PFSK-1 (cell line): ENCODE measurements around the gene SORL1.

Experiments used
- FOXP2 ChIP-seq: optimal IDR thresholded peaks from 2 replicates; pipeline ENCODE3; 2011; ENCODE audit warnings: borderline replicate concordance, control low read depth, inconsistent platforms; ENCODE audit not compliant: insufficient read depth; ENCODE audit errors: extremely low read length, extremely low read depth
- POLR2AphosphoS5 ChIP-seq: IDR thresholded peaks from 2 replicates; pipeline ENCODE4 v1.6.1; 2012; ENCODE audit warnings: low read depth, mild to moderate bottlenecking, control low read depth, low read length, moderate library complexity
- SIN3A ChIP-seq: IDR thresholded peaks from 2 replicates; pipeline ENCODE4 v1.6.1; 2012; ENCODE audit warnings: mild to moderate bottlenecking, low read length, moderate library complexity, borderline replicate concordance; ENCODE audit not compliant: insufficient read depth
- TAF1 ChIP-seq: IDR thresholded peaks from 2 replicates; pipeline ENCODE4 v1.6.1; 2012; ENCODE audit warnings: low read length, control low read depth, borderline replicate concordance; ENCODE audit not compliant: insufficient read depth
- TF ChIP-seq, protein P1 (sequence below), 2 experiments: IDR thresholded peaks; 2 replicates each; pipeline versions ENCODE4 v1.6.1 to v1.8.0; 2011 to 2012; ENCODE audit warnings: low read depth in 2 of 2, low read length in 2 of 2, control low read depth in 1 of 2, inconsistent platforms in 1 of 2, mild to moderate bottlenecking in 1 of 2, moderate library complexity in 1 of 2; ENCODE audit not compliant: insufficient read depth in 1 of 2

The SORL1 gene

DNA sequence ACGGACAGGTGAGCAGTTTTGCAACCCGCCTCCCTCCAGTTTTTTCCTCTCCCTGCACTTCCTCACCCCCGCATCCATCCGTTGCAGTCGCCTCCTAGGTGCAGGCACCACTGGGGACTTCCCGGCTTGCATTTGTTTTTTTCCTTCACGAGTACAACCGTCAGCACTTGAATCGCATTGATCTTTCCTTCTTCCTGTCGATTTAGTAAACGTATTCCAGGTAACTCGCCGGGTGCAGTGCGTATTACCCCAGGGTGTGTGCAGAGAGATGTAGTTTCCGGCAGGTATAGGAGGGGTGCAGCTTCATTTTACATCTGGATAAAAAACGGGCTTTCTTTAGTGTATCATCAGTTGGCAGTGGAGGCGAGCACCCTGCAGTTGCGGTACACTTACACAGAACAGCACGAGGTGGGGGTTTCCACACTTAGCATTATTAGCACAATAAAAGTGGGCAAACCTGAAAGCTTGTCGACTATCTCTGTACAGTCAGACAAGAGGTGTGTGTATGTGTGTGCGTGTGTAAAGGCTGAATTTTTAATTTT lies 566 bp downstream of the SORL1 start, which contains the start of gene SORL1-AS1:
Gene SORL1-AS1 (minus strand): TSS at position 359 of the 542 bp plus-strand sequence.
- TF ChIP-seq SIN3A (no peak), FOXP2 (no peak), POLR2AphosphoS5 (no peak), TAF1 (no peak)
- TF ChIP-seq, protein P1, sequence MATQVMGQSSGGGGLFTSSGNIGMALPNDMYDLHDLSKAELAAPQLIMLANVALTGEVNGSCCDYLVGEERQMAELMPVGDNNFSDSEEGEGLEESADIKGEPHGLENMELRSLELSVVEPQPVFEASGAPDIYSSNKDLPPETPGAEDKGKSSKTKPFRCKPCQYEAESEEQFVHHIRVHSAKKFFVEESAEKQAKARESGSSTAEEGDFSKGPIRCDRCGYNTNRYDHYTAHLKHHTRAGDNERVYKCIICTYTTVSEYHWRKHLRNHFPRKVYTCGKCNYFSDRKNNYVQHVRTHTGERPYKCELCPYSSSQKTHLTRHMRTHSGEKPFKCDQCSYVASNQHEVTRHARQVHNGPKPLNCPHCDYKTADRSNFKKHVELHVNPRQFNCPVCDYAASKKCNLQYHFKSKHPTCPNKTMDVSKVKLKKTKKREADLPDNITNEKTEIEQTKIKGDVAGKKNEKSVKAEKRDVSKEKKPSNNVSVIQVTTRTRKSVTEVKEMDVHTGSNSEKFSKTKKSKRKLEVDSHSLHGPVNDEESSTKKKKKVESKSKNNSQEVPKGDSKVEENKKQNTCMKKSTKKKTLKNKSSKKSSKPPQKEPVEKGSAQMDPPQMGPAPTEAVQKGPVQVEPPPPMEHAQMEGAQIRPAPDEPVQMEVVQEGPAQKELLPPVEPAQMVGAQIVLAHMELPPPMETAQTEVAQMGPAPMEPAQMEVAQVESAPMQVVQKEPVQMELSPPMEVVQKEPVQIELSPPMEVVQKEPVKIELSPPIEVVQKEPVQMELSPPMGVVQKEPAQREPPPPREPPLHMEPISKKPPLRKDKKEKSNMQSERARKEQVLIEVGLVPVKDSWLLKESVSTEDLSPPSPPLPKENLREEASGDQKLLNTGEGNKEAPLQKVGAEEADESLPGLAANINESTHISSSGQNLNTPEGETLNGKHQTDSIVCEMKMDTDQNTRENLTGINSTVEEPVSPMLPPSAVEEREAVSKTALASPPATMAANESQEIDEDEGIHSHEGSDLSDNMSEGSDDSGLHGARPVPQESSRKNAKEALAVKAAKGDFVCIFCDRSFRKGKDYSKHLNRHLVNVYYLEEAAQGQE (IDR thresholded peaks at IDR 0.05; ENCODE audit: insufficient read depth in 1 of 2, low read depth in 2 of 2, low read length in 2 of 2), result no peak

DNA sequence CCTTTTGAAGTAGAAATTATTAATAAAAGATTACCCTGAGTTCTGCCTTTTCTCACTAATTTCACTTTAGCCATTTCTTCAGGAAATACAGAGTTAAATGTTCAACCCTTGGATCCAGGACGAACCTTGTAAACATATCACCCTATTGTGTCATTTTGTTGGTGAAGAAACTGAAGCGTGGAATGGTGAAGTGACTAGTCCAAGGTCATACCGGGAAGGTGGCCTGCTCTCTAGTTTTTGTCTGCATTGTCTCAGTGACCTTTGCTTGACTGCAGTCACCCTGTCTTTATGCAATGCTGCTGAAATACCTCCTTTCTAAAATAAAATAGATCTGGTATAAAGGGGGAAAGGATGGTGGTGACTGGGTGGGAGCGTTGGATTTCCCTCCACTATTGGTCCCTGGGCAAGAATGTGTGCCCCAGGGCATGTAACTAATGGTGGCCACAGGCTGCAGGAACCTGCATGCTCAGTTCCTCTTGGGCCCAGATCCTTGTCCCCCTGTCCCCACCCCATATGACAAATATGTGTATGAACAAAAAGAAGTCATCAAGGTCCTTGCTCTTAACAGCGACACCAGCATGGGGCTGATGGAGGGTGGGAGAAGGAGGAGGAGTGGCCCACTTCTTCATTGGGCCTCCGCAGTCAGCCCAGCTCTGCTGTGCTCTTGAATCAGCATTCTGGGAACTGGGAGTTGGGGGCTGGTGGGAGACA lies 1.6 kb downstream of the SORL1 start:
- TF ChIP-seq SIN3A, result no peak

DNA sequence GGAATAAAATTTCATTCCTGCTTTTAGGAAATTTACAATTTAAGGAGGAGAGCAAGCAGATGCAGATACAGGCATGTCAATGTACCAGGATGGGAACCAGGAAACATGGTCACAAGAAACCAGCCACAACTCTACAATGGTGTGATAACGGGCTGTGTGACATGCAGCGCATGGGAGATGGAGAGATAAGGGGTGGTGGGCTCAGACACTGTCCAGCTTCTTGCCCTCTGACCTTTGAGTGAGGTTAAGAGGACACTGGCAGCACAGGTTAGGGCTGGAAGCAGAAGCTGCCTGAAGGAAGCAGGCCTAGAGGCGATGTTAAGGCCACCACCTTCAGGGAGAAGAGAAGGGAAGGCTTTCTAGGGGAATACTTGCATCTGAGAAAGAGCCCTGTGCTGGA lies 3.0 kb downstream of the SORL1 start:
- TF ChIP-seq TAF1 (no peak), FOXP2 (no peak), SIN3A (no peak), POLR2AphosphoS5 (no peak)
- TF ChIP-seq, protein P1 (IDR thresholded peaks at IDR 0.05; ENCODE audit: insufficient read depth in 1 of 2, low read depth in 2 of 2, low read length in 2 of 2), result no peak

DNA sequence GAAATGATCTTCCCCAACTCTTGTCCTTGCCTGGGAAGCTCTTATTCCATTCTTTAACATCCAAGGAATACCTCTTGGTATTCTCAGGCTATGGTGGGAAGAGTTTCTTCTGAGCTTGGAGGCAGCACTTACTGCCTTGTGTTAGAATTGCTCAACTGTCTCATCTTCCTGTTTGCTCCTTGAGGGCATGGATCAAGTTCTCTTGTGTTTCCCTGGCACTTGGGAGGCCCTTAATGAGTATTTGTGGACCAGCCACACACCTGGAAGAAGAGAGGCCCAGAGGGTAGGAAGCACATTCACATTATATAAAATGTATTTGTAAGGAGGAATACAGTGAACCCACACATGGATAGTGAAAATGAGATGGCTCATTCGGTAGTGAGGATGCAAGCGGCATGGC lies 4.0 kb downstream of the SORL1 start:
- TF ChIP-seq, protein P1 (IDR thresholded peaks at IDR 0.05; ENCODE audit: insufficient read depth in 1 of 2, low read depth in 2 of 2, low read length in 2 of 2), result no peak
- TF ChIP-seq POLR2AphosphoS5 (no peak), TAF1 (no peak), FOXP2 (no peak), SIN3A (no peak)

DNA sequence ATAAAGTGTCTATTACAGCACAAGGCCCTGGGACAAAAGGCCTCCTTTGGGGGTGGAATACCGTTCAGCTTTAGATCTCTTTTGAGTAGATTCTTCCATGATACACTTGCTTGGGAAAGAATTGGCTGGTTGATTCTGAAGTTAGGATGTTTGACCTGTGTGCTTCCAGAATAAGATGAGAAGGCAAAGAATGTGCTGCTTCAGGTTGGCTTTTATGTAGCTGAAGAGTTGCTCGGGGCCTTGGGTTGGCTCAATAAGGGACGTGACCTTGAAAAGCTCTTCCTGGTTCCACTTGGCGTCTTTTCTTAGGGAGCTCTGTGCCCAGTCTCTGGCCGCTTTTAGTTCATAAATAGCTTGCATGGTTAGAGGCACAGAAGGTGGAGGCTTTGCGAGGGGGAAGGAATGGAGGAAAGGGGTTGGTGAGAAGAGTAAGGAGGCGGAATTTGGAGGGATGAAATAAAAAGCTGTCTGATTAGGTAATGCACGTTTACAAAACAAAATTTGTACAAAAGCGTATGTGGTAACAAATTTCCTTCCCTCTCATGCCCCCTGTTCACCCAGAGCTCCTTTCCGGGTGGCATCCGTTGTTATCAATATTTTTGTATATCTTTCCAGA lies 4.8 kb downstream of the SORL1 start:
- TF ChIP-seq, protein P1 (IDR thresholded peaks at IDR 0.05; ENCODE audit: insufficient read depth in 1 of 2, low read depth in 2 of 2, low read length in 2 of 2), result no peak
- TF ChIP-seq SIN3A (no peak), FOXP2 (no peak), POLR2AphosphoS5 (no peak), TAF1 (no peak)
